GM12878 (cell line): ENCODE results near the gene RARG. TPM values are rescaled to one million over a fixed set of nuclear protein-coding genes. Genes with fewer than 3 reads are reported as not detected.

Source experiments
- ATAC-seq: fragments of 200-7000 bp; cut with Tn5 transposase; 3 replicates; pipeline ENCODE4 v1.9.1; 2020; ENCODE audit warnings: mild to moderate bottlenecking, moderate library complexity
- BruUV-seq: library from RNA; stranded (reverse); fragments of 400-500 nt; replicated peaks from 2 replicates; lab custom pipeline; 2021; lab: Mats Ljungman, UMichigan
- CTCF ChIA-PET: fragments of 300-600 bp; sonication (Branson Sonifier 250); formaldehyde crosslinking; extraction: SDS; loops from one replicate; lab custom pipeline; 2021; ENCODE audit warnings: inconsistent platforms; lab: Yijun Ruan, JAX
- POLR2A ChIA-PET: fragments of 350-600 bp; formaldehyde crosslinking; extraction: SDS; loops from one replicate; lab custom pipeline; 2021; ENCODE audit warnings: inconsistent platforms; lab: Charles Lee
- RAD21 ChIA-PET: fragments of 300-600 bp; sonication (Branson Sonifier 250); formaldehyde crosslinking; loops from one replicate; lab custom pipeline; 2023; ENCODE audit warnings: antibody characterized with exemption; ENCODE audit not compliant: unreplicated experiment; lab: Charles Lee
- SMC1A ChIA-PET: fragments of 300-600 bp; sonication (Branson Sonifier 250); formaldehyde crosslinking; loops from one replicate; lab custom pipeline; 2023; ENCODE audit not compliant: unreplicated experiment, uncharacterized antibody; lab: Charles Lee
- DNase-seq: peaks from one replicate; pipeline ENCODE4 v3.0.0-alpha.2; 2011; ENCODE audit warnings: low read depth, low spot score
- FAIRE-seq: peaks from 3 replicates; lab custom pipeline; 2011; peaks lifted over from hg19 to GRCh38; lab: Jason Lieb, UNC
- H2AFZ ChIP-seq: 2 replicates; pipeline ENCODE4 v1.6.0; 2011; ENCODE audit warnings: low read depth, low read length, control low read depth; ENCODE audit not compliant: control insufficient read depth
- H3K27ac ChIP-seq: 2 replicates; pipeline ENCODE4 v1.5.1; 2011; ENCODE audit warnings: control low read depth; ENCODE audit not compliant: control insufficient read depth, insufficient read depth
- H3K27me3 ChIP-seq, 2 experiments: replicated peaks in 1 of 2; 2 replicates each; pipeline versions ENCODE4 v1.6.0 to v1.6.1; 2011; ENCODE audit warnings: low read length in 1 of 2; ENCODE audit not compliant: control insufficient read depth in 2 of 2, insufficient read depth in 2 of 2
- H3K36me3 ChIP-seq, 2 experiments: 2 replicates each; pipeline ENCODE4 v1.5.1; 2011; ENCODE audit warnings: low read length in 1 of 2; ENCODE audit not compliant: control insufficient read depth in 2 of 2, insufficient read depth in 2 of 2
- H3K4me1 ChIP-seq: 2 replicates; pipeline ENCODE4 v1.6.1; 2011; ENCODE audit warnings: mild to moderate bottlenecking, low read length, moderate library complexity, mixed read lengths; ENCODE audit not compliant: control insufficient read depth, insufficient read depth
- H3K4me2 ChIP-seq: 2 replicates; pipeline ENCODE4 v1.6.0; 2011; ENCODE audit warnings: control low read depth; ENCODE audit not compliant: control insufficient read depth, insufficient read depth
- H3K4me3 ChIP-seq: fragments of 200-600 bp; sonication (generic); 2 replicates; pipeline ENCODE4 v1.5.1; 2016
- H3K79me2 ChIP-seq: 2 replicates; pipeline ENCODE4 v1.6.0; 2011; ENCODE audit warnings: low read length; ENCODE audit not compliant: control insufficient read depth, insufficient read depth
- H3K9ac ChIP-seq: 2 replicates; pipeline ENCODE4 v1.8.0; 2011; ENCODE audit warnings: low read length, control low read depth, mixed read lengths; ENCODE audit not compliant: control insufficient read depth, insufficient read depth
- H3K9me3 ChIP-seq: replicated peaks from 3 replicates; pipeline ENCODE4 v1.5.1; 2011; ENCODE audit warnings: mild to moderate bottlenecking, low read length; ENCODE audit not compliant: control insufficient read depth, insufficient read depth
- H4K20me1 ChIP-seq: 2 replicates; pipeline ENCODE4 v1.6.0; 2011; ENCODE audit not compliant: control insufficient read depth, insufficient read depth
- BCL11A ChIP-seq: IDR thresholded peaks from 2 replicates; pipeline ENCODE4 v1.6.1; 2011; ENCODE audit warnings: low read depth, low read length
- CTCF ChIP-seq, 3 experiments: IDR thresholded peaks in 2 of 3; conservative IDR thresholded peaks in 1 of 3; 2 replicates each; pipeline ENCODE4 v1.5.1; 2011; ENCODE audit warnings: low read depth in 3 of 3, low read length in 3 of 3, mild to moderate bottlenecking in 3 of 3, control low read depth in 2 of 3, moderate library complexity in 2 of 3, inconsistent platforms in 1 of 3, mixed read lengths in 1 of 3; ENCODE audit not compliant: control insufficient read depth in 2 of 3, insufficient read depth in 1 of 3; ENCODE audit errors: extremely low read depth in 1 of 3
- GABPA ChIP-seq: IDR thresholded peaks from 2 replicates; pipeline ENCODE4 v1.6.1; 2014; ENCODE audit warnings: antibody characterized with exemption, low read depth, mild to moderate bottlenecking, inconsistent platforms
- IRF4 ChIP-seq: IDR thresholded peaks from 2 replicates; pipeline ENCODE4 v1.6.1; 2011; ENCODE audit warnings: low read depth, low read length
- PAX8 ChIP-seq: fragments of 450-650 bp; IDR thresholded peaks from 2 replicates; pipeline ENCODE4 v1.6.1; 2017; ENCODE audit warnings: mild to moderate bottlenecking, moderate library complexity
- RAD21 ChIP-seq: IDR thresholded peaks from 2 replicates; pipeline ENCODE4 v1.6.1; 2011; ENCODE audit warnings: mild to moderate bottlenecking, low read depth, low read length, moderate library complexity; ENCODE audit not compliant: insufficient read depth
- SIN3A ChIP-seq: IDR thresholded peaks from 2 replicates; pipeline ENCODE4 v1.6.1; 2012; ENCODE audit warnings: low read depth, low read length, improper control_type of control experiment
- WGBS: methylation state at CpG from one replicate; pipeline ENCODE4 v1.1.6; 2016; ENCODE audit warnings: low lambda C conversion rate; ENCODE audit not compliant: insufficient replicate concordance, insufficient coverage; ENCODE audit errors: missing lambda C conversion rate; 5-methylcytosine and 5-hydroxymethylcytosine counted together
- in situ Hi-C: fragments of 300-500 bp; cut with MboI; formaldehyde crosslinking; loops from 9 replicates; pipeline ENCODE4 v1.14.3; 2018; ENCODE audit warnings: mixed read lengths
- intact Hi-C: fragments of 100-400 bp; cut with micrococcal nuclease; formaldehyde crosslinking; loops from one replicate; pipeline ENCODE4 v1.14.2; 2022; ENCODE audit not compliant: unreplicated experiment
- polyA plus RNA-seq, 11 experiments: library from polyadenylated mRNA; depleted of rRNA in 4 of 11; unstranded in 6 of 11; stranded (reverse) in 5 of 11; fragments of >200 nt; fragmentation: Nextera tagmentation in 4 of 11; fragmentation: Illumina TruSeq in 1 of 11; extraction: Ambion mirVana in 4 of 11; extraction: Trizol in 1 of 11; gene quantifications; 1 replicate in 1 of 11; 2 replicates in 10 of 11; pipeline versions ENCODE4 v1.2.1 to v1.2.3, GENCODE V29; 2011 to 2016; ENCODE audit warnings: inconsistent platforms in 2 of 11, missing spikeins in 2 of 11, low read depth in 1 of 11
- total RNA-seq, 4 experiments: library from RNA; depleted of rRNA in 3 of 4; stranded (reverse); fragments of >200 nt in 3 of 4; fragmentation: Illumina TruSeq in 1 of 4; extraction: Trizol in 1 of 4; gene quantifications; 2 replicates each; pipeline versions ENCODE4 v1.2.1 to v1.2.3, GENCODE V29; 2013 to 2021

Gene RARG
- total and polyA plus RNA-seq, 10 of the 15 experiments (the other 5 are each of a cell fraction or from before 2014, with no cell fraction given): 0.27 to 8.1 (median 4.1) TPM

- SMC1A ChIA-PET: interaction anchor here (0.9 to 16.4 kb wide), 12 partner anchors 13 to 133 kb away, joined by 3 to 155 read pairs (median 12); partner anchors contain the start of genes AAAS, ESPL1 and PFDN5
- no TSS peak for BruUV-seq
- H4K20me1 ChIP-seq: no peaks in the 10 kb centered on the region
- H3K9me3 ChIP-seq: no peaks in the 10 kb centered on the region
- DNase-seq (no peak), ATAC-seq (no peak), FAIRE-seq (no peak)
- H3K4me2 ChIP-seq: no peak overlapping the region
- intact Hi-C loops (loop anchor here (2.0 to 5.0 kb wide), 2 partner anchors 39 to 296 kb away; partner anchors contain the start of gene NPFF), in situ Hi-C loops (loop anchor here (5.0 kb wide), 1 partner anchor 76 kb away; no protein-coding TSS in a partner anchor)
- RAD21 ChIA-PET: interaction anchor here (0.9 to 11.1 kb wide), 12 partner anchors 9 to 133 kb away, joined by 3 to 146 read pairs (median 8); partner anchors contain the start of genes ESPL1 and PFDN5
- TF ChIP-seq IRF4 (no peak), CTCF (IDR thresholded peaks at IDR 0.05 in 2 of 3, conservative IDR thresholded peaks at IDR 0.05 in 1 of 3; ENCODE audit: control insufficient read depth in 2 of 3, extremely low read depth in 1 of 3, insufficient read depth in 1 of 3, low read depth in 3 of 3, low read length in 3 of 3) (peak; percentile 24 to 57 (median 54)), SIN3A (no peak), PAX8 (no peak), GABPA (no peak), RAD21 (0 out of 2 replicates have a peak, but pooled peaks have one; percentile 25), BCL11A (no peak)
- no peak overlapping the region for H3K27ac ChIP-seq
- WGBS: 81% methylated on average over 13 of the region's 13 CpGs
- peaks cover 13% of the 10 kb centered on the region for H3K79me2 ChIP-seq
- no peak overlapping the region for H3K4me3 ChIP-seq
- peaks cover 34% of the 10 kb centered on the region for H3K4me1 ChIP-seq
- POLR2A ChIA-PET: interaction anchor here (0.9 to 6.5 kb wide), 3 partner anchors 12 to 57 kb away, joined by 3 to 33 read pairs (median 3); partner anchors contain the start of gene ESPL1
- CTCF ChIA-PET: interaction anchor here (0.5 to 15.7 kb wide), 30 partner anchors 8 to 289 kb away, joined by 3 to 315 read pairs (median 6); partner anchors contain the start of genes AAAS, CSAD, ESPL1 and PFDN5
- no peak overlapping the region for H2AFZ ChIP-seq
- H3K27me3 ChIP-seq: no peaks in the 10 kb centered on the region
- H3K9ac ChIP-seq: no peak overlapping the region
- H3K36me3 ChIP-seq: peaks cover 6 to 26% of the 10 kb centered on the region in 2 experiments
Measured at GRCh38 chr12:53211476-53212381, 20.3 kb downstream of the RARG start.
